GM23338 (cell line): ENCODE data around the gene IQGAP2.

Experiments used
- TF ChIP-seq, protein P1 (sequence below): IDR thresholded peaks from 2 replicates; pipeline ENCODE4 v1.6.1; 2016; ENCODE audit warnings: antibody characterized with exemption
- TF ChIP-seq, protein P2 (sequence below), 2 experiments: fragments of 200-600 bp in 1 of 2; sonication (generic) in 1 of 2; conservative IDR thresholded peaks; 2 replicates each; pipeline versions ENCODE4 v1.5.1 to v1.6.1; 2016 to 2017; ENCODE audit warnings: antibody characterized with exemption in 2 of 2, low read depth in 2 of 2, mild to moderate bottlenecking in 2 of 2, moderate library complexity in 1 of 2

DNA sequence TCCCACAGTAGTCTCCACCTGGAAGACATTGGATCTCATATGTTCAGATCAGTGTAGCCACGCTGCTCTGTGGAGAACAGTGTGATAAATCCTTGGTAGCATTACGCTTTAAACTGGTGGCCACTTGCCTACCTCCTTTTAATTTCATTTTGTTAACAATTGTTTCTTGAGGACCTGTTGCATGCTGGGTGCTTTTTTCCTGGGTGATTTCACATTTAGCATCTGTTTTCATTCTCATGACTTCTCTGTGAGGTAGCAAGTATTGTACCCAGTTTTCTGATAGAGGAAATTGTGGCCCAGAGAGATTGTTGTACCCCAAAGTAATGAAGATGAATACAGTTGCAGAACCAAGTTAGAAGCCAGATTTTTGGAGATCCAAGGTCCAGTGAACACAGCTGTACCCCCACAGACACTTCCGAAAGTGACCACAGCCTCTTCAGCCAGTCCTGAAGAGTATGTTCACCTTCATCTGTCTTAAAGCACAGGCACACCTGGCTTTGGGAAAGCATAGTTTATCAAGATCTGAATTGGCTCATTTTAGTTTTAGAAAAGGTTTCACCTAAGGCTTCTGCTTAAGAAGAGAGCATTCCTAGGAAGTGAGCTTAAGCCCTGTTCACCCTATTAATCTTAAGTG lies 144.9 kb downstream of the IQGAP2 start:
- TF ChIP-seq, protein P1, sequence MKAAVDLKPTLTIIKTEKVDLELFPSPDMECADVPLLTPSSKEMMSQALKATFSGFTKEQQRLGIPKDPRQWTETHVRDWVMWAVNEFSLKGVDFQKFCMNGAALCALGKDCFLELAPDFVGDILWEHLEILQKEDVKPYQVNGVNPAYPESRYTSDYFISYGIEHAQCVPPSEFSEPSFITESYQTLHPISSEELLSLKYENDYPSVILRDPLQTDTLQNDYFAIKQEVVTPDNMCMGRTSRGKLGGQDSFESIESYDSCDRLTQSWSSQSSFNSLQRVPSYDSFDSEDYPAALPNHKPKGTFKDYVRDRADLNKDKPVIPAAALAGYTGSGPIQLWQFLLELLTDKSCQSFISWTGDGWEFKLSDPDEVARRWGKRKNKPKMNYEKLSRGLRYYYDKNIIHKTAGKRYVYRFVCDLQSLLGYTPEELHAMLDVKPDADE = no peak
- TF ChIP-seq, protein P2, sequence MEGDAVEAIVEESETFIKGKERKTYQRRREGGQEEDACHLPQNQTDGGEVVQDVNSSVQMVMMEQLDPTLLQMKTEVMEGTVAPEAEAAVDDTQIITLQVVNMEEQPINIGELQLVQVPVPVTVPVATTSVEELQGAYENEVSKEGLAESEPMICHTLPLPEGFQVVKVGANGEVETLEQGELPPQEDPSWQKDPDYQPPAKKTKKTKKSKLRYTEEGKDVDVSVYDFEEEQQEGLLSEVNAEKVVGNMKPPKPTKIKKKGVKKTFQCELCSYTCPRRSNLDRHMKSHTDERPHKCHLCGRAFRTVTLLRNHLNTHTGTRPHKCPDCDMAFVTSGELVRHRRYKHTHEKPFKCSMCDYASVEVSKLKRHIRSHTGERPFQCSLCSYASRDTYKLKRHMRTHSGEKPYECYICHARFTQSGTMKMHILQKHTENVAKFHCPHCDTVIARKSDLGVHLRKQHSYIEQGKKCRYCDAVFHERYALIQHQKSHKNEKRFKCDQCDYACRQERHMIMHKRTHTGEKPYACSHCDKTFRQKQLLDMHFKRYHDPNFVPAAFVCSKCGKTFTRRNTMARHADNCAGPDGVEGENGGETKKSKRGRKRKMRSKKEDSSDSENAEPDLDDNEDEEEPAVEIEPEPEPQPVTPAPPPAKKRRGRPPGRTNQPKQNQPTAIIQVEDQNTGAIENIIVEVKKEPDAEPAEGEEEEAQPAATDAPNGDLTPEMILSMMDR (conservative IDR thresholded peaks at IDR 0.05; ENCODE audit: low read depth in 2 of 2) = no peak
